CD4-positive, alpha-beta T cell treated with Interleukin-15 for 1 hour (primary cell): ENCODE measurements around the gene TNPO2.
"Not testable (repeated sequence)": the region's sequence is repeated elsewhere in the genome, so short reads cannot be mapped to it uniquely, and the experiment has no call there.

Experiments used
- DNase-seq: peaks from one replicate; pipeline ENCODE4 v3.0.0-alpha.2; 2020

TNPO2 gene

DNA sequence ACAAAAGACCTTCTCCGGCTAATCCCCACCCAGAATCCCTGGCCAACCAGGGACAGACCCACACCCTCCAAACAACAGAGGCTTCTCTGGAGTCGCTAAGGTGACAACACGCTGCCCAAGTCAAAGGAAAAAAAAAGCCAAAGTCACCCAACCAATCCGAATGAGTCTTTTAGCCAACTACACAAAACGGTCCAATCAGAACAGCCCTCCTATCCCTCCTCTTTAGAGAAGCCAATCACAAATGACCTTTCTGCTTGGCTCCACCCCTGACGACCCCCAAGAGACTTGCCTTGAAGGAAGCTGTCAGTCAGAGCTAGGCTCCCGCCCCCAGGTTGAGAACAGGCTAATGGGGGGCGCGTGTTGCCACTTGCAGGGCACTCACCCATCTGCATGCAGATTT, 20.7 kb downstream of the TNPO2 start:
- no peak for DNase-seq

DNA sequence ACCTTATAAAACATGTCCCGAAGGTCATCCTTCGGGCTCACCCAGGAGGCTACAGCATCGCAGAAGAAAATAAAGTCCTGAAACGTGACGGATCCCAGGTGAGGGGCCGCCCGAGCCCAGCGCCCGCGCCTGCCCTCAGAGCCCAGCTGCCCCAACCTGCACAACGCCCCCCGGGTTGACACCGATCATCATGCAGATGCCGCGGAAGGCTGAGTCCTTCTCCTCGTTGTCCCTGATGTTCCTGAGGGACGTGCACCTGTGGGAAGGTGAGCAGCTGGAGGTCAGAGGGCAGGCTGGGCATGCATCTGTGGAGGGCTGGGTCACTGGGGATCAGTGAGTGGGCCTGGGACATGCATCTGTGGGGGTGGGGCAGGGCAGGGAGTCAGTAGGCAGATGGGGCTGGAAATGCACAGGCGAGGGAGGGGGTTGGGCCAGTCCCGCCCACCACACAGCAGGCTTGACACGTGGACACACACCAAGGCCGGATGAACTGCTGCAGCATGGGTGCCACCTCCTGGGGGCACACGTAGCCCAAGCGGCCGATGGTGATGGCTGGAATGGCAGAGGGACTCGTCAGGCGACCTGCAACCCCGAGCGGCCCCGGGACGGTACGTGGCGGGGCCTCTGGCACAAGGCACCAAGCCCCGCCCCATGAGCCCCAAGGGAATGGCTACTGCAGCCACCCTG, 22.0 kb downstream of the TNPO2 start:
- DNase-seq = no peak

DNA sequence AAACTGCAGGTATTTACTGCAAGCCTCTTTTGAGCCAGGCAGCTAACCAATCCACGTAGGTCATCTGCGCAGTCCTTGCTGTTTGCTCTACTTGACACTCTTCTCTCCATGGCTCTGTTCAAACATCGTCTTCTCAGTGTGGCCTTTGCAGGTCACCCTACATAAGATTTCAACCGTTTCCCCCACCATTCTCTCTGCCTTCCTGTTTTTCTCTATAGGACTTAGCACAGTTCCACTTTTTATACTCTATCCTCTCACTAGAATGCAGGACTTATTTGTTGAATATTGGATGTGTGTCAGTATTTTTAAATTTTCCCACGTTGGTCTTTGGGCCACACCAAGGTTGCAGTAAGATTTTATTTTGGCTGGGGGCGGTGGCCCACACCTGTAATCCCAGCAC, 25.6 kb downstream of the TNPO2 start:
- no peak for DNase-seq

DNA sequence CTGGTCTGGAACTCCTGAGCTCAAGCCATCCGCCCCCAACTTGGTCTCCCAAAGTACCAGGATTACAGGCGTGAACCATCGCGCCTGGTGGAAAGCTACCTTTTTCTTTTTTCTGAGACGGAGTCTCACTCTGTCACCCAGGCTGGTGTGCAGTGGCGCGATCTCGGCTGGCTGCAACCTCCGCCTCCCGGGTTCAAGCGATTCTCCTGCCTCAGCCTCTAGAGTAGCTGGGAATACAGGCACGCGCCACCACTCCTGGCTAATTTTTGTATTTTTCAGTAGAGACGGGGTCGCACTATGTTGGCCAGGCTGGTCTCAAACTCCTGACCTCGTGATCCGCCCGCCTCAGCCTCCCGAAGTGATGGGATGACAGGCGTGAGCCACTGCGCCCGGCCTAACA, 26.3 kb downstream of the TNPO2 start:
- DNase-seq = not testable (repeated sequence)

DNA sequence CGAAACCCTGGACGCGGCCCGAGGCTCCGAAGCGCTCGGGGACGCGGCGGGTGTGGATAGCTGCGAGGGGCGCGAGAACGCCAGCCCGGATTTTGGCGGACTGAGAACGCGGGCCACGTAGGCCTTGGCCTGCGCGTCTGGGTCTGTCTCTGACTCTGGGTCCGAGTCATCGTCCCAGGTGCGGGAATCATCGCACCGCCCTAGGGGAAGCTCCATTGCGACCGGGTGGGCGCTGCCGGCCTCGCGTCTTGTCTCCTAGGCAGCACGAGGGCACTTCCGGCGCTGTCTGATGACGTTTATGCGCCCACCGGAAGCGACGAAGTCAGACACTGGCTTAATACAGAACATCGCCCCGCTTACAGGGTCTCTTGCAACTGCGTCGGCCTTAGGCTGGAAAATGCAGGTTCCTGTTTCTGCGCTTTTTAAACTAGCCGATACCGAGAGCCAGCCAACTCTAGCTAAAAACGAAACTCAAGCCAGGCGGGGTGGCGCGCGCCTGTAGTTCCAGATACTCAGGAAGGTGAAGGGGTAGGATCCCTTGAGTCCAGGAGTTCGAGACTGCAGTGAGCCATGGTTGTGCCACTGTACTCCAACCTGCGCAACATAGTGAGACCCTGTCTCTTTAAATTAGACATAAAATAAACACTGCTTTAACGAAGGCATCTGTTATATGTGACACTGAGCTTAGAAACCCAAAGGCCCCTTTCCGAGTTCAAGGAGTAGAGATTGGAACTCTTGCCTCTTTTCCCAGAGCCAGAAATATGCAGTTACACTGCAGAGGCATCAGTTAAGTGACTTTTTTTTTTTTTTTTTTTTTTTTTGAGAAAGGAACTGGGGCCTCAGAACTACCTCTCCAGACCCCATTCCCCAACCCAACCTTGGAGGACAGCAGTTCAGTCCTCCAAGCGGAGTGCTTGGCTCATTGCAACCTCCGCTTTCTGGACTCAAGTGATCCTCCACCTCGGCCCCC, 27.1 kb downstream of the TNPO2 start, which contains the start of gene FBXW9:
FBXW9 (minus strand) TSS at position 266 of the 970 bp plus-strand sequence; CDS start at position 216, 50 bp downstream.
- peak; percentile 96 for DNase-seq

DNA sequence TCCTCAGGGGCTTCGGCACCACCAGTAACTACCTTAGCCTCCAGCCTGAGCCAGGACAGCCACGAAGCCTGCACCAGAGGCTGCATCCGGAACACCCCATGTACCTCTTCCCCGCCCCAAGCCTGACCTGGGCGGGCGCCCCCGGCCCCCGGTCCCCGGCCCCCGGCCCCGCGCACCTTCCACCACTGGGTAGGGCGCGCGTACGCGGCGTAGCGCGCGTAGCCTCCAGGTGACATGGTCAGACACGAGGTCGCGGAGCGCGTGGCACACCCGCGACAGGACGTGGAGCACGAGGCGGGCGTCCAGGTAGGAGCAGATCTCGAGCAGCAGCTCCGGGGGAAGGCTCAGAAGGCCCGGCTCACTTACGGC, 27.8 kb downstream of the TNPO2 start:
- no peak for DNase-seq

DNA sequence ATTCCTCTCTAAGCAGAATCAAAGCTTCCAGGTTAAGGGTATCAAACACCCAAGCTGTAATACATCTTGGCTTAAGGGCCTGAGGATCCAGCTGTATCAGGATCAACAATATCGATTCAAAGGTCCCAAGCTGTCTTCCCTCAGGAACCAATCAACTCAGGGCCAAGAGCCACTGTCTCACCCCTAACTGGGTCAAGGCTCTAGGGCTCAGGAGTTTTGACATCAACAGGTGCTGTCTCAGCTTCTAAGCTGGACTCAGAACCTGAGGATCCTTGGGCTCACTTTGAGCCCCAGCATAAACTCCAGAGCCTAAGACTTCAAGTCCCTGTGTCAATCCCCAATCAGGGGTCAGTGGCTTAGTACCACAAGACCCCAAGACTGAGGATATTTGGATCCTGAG, 28.2 kb downstream of the TNPO2 start:
- no peak for DNase-seq

DNA sequence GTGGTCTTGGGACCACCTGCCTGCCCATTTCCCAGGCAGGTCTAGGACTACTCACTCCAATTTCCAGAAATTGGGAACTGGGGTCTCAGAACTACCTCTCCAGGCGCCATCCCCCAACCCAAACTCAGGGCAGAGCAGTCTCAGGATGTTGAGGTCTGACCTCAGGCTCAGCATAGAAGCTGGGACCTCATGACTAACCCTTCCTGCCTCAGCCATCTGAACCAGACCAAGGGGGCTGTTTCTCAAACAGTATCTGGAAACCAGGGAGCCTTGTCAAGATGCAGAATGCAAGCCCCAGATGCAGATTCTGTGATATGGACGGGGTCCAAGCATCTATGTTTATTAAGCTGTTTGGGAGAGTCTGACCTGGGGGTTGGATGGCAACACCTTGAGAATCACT, 28.6 kb downstream of the TNPO2 start:
- no peak for DNase-seq

DNA sequence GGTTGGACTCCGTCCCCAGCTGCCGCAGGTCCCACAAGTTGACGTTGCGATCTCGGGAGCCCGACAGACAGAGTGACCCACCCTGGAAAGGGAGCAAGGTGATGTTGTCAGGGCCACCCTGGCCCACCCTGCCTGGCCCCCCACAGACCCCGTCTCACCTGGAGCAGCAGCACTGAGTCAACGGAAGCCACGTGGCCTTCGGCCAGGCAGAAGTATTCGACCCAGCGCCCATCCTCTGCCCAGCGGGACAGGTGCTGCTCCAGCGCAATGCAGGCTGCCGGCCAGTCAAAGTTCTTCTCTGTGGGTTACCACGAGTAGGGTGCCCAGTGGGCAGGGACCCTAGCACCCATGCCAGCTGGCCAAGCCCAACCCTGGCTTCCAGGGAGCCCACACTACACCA, 29.1 kb downstream of the TNPO2 start:
- DNase-seq = no peak

DNA sequence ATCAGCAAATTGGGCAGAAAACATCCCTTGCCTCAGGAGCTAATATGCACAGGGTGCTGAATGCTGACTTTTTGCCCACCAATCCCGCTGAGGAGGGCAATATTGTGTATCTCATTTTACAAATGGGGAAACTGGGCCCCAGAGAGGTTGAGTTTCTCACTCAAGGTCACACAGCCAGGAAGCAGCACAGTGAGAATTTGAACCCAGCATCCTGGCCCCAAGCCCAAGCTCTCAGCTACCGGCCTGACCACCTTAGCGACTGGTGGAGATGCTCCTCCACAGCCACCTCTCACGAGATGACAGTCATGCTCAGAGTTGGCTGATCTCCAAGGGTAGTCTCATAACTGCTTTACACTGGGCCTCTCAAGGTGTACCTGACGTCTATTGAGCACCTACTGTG, 30.8 kb downstream of the TNPO2 start:
- no peak for DNase-seq

DNA sequence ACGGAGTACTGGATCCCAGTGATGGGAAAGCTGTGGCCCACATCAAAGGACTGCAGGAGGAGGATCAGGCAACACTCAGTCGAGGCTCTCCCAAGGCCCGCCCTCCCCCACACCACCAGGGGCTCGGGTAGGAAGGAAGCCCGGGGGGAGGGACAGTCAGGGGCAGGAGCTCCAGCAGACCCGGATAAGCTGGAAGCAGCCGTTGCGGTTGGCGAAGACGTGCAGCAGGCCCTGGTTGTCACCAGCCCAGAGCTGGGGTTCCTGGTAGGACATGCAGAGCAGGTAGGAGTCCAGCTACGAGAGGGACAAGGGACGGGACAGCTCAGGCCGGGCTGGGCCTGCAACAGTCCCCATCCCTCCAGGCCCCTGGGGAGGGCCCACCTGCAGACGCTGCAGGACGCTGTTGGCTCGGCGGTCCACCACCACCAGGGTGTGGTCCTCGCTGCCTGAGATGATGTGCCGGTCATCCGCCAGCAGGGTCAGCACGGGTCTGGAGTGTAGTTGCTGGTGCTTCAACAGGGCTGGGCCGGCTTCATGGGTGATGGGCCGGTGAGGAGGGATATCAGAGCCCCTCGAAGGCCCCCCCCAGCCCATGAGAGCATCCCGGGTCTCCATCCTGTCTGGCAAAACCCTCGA, 34.0 kb downstream of the TNPO2 start:
- no peak for DNase-seq

DNA sequence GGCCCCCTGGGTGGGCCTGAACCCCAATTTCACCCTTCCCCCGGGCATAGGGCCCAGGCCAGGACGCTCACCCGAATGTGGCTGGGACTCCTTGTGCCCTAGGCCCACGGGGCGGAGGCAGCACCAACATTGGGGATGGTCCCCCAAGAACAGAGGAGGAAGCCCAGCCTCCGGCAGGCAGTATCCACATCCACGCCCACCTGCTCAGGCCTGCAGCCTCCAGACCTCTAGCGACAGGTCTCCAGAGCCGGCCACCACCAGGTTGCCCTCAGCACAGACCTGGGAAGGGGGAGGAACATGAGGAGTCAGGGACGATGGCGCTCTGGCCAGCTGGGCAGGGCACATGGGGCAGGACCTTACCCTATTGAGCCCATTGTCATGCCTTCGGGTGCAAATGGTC, 34.7 kb downstream of the TNPO2 start:
- DNase-seq = no peak

DNA sequence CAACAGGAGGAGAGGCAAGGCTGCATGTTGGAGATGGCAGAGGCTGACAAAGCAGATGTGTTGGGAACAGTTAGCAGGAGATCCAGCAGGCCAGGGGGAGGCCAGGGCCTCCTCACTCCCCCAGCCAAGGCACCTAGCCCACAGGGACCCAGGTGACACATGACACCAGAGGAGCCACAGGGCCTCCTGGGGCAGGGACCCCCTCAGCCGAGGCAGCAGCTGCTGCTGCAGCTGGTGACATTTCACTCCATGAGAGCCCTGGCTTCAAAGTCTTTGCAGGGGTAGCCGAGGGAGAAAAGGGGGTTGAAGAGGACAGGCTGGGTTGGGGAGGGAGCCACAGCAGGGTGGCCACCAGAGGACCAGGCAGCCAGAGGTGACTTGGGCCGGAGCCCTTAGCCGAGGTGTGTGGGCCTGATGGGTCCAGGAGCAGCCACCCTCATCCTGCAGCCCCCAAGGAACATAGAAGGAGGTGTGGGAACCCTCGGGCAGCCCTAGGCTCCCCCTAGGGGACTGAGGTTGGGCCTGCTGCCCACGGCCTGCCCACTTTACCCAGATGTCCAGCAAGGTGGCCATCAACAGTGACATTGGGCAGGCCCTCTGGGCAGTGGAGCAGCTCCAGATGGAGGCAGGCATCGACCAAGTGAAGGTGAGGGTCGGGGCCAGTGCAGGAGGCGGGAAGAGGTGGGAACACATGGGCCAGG, 36.1 kb downstream of the TNPO2 start, which contains the start of gene GNG14:
GNG14 (plus strand) TSS at position 503 of the 701 bp plus-strand sequence; CDS start at position 554, 51 bp downstream.
- no peak for DNase-seq

DNA sequence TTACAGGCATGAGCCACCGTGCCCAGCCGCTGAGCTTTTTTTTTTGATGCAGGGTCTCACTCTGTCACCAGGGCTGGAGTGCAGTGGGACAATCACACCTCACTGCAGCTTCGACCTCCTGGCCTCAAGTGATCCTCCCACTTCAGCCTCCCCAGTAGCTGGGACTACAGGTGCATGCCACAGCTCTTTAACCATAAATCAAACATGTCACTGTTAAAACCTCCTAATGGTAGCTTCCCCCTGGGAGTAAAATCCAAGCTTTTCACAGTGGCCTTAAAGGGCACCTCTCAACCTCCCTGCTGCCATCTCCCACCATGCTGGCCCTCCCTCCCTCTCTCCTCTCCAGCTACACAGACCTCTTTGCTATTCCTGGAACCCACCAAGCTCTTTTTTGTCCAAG, 37.9 kb downstream of the TNPO2 start:
- no peak for DNase-seq

DNA sequence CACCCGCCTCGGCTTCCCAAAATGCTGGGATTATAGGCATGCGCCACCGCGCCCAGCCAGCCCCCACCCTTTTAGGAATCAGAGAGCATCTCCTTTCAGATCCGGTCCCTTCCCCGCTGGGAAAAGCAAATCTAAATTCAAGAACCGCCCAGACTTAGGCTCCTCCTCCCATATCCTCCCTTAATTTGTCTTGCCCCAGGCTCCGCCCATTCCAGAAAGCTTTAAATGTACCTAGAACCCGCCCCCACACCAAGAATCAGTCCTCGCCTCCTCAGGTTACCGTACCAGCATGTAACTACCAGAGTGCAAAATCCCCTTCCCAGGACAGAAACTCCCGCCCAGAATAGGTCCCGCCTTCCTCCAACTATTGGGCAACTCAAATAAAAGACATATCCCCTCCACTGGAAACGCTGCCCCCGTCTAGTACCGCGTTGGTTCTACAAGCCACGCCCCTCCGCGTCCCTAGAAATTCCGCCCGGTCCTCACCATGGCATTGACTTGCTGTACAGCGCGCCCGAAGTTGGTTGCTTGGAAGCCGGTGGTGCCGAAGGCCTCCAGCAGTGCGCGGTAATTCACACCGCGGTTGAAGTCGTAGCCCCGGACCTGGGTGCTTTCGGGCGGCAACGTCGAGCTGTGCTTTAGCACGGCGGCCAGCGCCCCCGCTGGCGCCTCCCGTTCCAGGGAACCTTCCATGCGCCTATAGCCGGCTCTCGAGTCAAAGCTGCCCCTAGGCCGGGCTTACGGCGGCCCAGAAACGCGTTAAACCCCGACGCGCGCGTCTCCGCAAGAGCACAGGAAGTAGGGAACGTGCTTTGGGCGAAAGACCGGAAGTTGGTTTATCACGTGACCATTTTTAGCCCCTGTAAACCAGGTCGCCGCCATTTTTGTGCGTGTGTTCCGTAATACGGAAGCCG, 42.4 kb downstream of the TNPO2 start, which contains the start of gene DHPS:
DHPS (minus strand) TSS at position 807 of the 914 bp plus-strand sequence; CDS start at position 693, 114 bp downstream.
- DNase-seq = peak; percentile 95

DNA sequence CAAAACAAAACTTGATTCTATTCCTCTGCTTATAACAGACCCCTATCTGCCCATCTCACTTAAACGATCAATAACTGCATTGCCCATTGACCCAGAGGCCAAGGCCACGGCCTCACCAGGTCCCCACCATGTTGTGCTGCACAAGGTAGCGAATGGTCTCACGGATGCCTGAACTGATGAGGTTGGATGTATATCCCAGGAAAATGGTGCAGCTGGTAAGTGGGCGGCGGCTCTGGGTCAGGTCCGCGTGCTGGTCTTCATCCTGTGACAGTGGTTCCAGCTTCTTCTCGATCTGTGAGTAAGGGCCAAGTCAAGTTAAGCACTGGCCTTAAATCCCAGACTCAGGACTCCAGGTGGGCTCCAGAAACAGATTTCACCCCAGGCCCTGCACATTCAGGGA, 43.7 kb downstream of the TNPO2 start:
- no peak for DNase-seq

DNA sequence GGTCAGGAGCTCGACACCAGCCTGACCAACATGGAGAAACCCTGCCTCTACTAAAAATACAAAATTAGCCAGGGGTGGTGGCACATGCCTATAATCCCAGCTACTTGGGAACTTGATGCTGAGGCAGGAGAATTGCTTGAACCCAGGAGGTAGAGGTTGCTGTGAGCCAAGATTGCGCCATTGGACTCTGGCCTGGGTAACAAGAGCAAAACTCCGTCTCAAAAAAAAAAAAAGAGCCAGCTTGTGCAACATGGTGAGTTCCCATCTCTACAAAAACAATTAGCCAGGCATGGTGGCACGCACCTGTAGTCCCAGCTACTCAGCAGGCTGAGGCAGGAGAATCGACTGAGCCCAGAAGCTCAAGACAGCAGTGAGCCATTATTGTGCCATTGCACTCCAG, 45.7 kb downstream of the TNPO2 start:
- DNase-seq = not testable (repeated sequence)

DNA sequence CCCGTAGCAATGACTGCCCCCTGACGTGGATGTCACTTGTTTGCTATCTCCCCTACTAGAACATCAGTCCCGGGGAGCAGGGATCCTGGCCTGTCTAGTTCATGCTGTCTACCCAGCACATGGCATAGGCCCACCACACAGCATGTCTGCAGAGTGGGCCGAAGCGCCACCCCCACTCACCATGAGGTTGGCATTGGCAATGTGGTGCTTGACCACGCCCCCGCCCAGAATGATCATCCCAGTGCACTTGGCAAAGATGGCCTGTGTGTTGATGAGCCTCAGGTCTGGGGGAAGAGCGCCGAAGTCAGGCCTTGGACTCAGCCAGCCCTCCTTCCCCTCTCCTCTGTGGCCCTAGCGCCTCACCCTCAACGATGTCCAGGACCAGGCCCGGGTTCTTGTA, 46.8 kb downstream of the TNPO2 start:
- DNase-seq = no peak

DNA sequence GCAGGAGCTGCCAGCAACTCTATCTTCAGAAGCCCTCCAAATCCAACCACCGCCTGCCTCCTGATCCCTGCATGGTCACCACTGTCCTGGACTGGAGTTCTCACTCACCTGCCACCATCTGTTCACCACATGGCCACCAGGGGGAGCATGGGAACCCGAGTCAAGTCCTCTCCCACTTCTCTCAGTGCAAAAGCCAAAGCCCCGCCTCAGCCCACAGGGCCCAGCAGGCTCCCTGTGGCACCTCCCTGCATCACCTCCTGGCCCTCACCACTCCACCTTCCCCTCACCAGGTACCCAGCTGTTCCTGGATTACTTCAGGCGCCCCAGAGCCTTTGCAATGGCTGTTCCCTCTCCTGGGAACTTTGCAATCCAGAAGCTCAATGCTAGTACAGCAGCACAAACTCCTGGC, 47.3 kb downstream of the TNPO2 start:
- peak; percentile 76 for DNase-seq

DNA sequence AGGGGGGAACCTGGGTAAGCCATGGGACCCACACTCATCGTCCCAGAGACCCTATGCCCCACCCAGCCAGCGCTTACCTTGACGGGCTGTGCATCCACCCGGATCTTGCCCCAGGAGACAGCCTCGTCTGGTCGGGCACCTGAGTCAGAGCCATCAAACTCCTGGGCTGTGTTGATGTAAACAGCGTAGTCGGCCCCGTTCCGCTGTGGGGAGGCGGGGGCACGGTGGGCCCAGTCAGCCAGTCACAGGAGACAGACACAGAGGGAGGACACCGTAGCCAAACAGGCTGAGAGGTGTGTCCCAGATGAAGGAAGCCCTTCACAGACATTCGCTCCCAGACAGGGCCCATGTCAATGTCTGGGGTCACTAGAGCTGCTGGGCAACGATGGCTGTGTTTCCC, 47.8 kb downstream of the TNPO2 start:
- no peak for DNase-seq

DNA sequence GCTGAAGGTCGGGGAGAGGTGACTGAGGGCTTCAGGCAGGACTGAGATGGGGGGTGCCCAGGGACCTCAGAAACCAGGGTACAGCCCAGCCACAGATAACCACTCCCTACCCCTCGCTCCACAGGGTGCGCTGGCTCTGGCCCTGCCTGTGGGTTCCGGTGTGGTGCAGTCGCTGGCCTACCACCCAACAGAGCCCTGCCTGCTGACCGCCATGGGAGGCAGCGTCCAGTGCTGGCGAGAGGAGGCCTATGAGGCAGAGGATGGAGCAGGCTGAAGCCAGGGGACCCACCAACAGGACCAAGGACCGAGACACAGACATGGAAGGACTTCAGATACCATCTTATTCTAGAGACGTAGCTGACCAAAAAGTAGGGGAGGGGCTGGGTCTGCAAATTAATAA, 48.3 kb downstream of the TNPO2 start:
- DNase-seq = no peak

DNA sequence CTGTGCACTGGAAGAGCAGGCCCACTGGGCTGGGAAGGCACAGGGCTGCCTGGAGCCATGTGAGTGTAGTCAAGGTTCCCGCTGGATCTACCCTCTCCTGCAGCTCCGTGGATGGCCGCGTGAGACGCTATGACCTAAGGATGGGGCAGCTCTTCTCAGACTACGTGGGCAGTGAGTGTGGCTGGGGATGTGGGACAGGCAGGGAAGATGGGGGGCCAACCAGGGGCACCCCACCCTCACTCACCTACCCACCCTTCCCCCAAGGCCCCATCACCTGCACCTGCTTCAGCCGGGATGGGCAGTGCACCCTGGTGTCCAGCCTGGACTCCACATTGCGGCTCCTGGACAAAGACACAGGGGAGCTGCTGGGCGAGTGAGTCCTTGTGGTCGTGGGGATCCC, 51.0 kb downstream of the TNPO2 start:
- DNase-seq = no peak
